ENCODE results near the gene SHISA4. TPM values are rescaled to one million over a fixed set of nuclear protein-coding genes. Genes with fewer than 3 reads are reported as not detected.
"Not testable (repeated sequence)": the region's sequence is repeated elsewhere in the genome, so short reads cannot be mapped to it uniquely, and the experiment has no call there.

Gene SHISA4
- polyA plus RNA-seq (ENCODE audit: insufficient read length), result 89.2 TPM

GRCh38 chr1:201888282-201889089 lies at the start of gene SHISA4:
Gene SHISA4, plus strand, starts transcription at chr1:201888898. Its CDS starts 97 bp downstream, at chr1:201888995.
- DNase-seq, result peak; percentile 61

- not testable (repeated sequence) for DNase-seq
Observed at GRCh38 chr1:201839089-201839488, 49.6 kb upstream of the SHISA4 start.

GRCh38 chr1:201840055-201840454 lies 48.6 kb upstream of the SHISA4 start:
- DNase-seq, result no peak

- DNase-seq, result no peak
Observed at GRCh38 chr1:201840490-201840889, 48.2 kb upstream of the SHISA4 start.

- DNase-seq, result no peak
Observed at GRCh38 chr1:201841265-201841912, 47.3 kb upstream of the SHISA4 start.

GRCh38 chr1:201842472-201843027 lies 46.1 kb upstream of the SHISA4 start:
- DNase-seq, result no peak

GRCh38 chr1:201845331-201846083 lies 43.2 kb upstream of the SHISA4 start:
- no peak for DNase-seq

GRCh38 chr1:201847150-201847549 lies 41.5 kb upstream of the SHISA4 start:
- DNase-seq, result no peak

GRCh38 chr1:201848230-201848629 lies 40.5 kb upstream of the SHISA4 start:
- no peak for DNase-seq

GRCh38 chr1:201849372-201850052 lies 39.2 kb upstream of the SHISA4 start:
- no peak for DNase-seq

- peak; percentile 20 for DNase-seq
Observed at GRCh38 chr1:201850053-201850397, 38.7 kb upstream of the SHISA4 start.

- DNase-seq, result no peak
Observed at GRCh38 chr1:201851949-201852348, 36.7 kb upstream of the SHISA4 start.

- DNase-seq, result not testable (repeated sequence)
Observed at GRCh38 chr1:201856722-201857121, 32.0 kb upstream of the SHISA4 start.

GRCh38 chr1:201859424-201859823 lies 29.3 kb upstream of the SHISA4 start:
- DNase-seq, result no peak

GRCh38 chr1:201861448-201861847 lies 27.2 kb upstream of the SHISA4 start:
- DNase-seq, result no peak

- no peak for DNase-seq
Observed at GRCh38 chr1:201870397-201870796, 18.3 kb upstream of the SHISA4 start.

GRCh38 chr1:201874672-201875071 lies 14.0 kb upstream of the SHISA4 start:
- no peak for DNase-seq

GRCh38 chr1:201876148-201876818 lies 12.4 kb upstream of the SHISA4 start:
- no peak for DNase-seq

- no peak for DNase-seq
Observed at GRCh38 chr1:201877877-201878401, 10.8 kb upstream of the SHISA4 start.

- no peak for DNase-seq
Observed at GRCh38 chr1:201880928-201881571, 7.6 kb upstream of the SHISA4 start.

GRCh38 chr1:201881617-201882016 lies 7.1 kb upstream of the SHISA4 start:
- no peak for DNase-seq
